Stimulated activated CD4-positive, alpha-beta T cell treated with anti-CD3 and anti-CD28 coated beads, Interleukin-1b, Interleukin-23, amount 100 ng/mL, for 4 hours (primary cell): ENCODE data around the gene DDX39B.
A peak's percentile ranks its signal among the peaks of the same experiment; 100 is the strongest.
"Not testable (repeated sequence)": the region's sequence is repeated elsewhere in the genome, so short reads cannot be mapped to it uniquely, and the experiment has no call there.

Experiments
- DNase-seq, 2 donors: peaks; one replicate each; pipeline ENCODE4 v3.0.0-alpha.2; 2020; ENCODE audit warnings: low read depth in 2 of 2

The DDX39B gene

DNA sequence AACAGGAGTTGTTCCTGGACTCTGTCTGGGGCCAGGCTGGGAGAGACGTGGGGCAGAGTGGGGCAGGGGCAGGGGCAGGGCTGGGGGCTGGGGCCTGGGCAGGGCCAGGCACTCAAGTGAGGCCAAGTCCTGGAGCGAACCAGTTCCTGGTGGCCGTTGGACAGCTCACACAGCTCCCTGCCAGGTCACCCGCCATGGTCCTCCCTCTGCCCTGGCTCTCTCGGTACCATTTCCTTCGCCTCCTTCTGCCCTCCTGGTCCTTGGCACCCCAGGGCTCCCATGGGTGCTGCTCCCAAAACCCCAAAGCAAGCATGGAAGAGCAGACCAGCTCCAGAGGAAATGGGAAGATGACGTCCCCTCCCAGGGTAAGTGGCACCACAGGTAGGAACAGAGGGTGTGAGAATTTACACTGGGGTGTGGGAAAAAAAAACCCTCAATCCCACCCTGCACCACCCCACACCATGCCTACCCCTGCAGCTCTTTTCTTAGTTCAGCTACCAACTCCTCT, 12.9 kb downstream of the DDX39B start, which contains the start of gene MCCD1:
MCCD1 (plus strand) TSS at position 142 of the 508 bp plus-strand sequence; CDS start at position 195, 53 bp downstream.
- DNase-seq: no peak

DNA sequence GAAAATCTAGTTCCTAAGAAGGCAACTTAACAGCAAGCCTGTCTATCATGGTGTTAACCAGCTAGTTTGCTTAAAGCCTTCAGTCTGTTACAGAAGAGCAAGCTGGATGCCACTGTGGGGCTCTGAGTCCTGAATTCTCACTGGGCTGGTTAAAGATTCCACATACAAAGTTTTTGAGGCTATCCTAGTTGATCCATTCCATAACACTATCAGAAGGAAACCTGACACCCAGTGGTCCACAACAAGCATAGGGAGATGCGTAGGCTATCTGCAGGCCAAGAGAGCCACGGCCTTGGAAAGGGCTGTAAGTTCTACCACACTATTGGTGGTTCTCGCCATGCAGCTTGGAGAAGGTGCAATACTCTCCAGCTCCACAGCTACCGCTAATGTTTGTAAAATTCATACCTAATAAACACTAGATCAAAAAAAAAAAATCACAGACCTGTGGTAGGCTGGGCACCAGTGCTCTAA, 13.5 kb downstream of the DDX39B start:
- no peak for DNase-seq

DNA sequence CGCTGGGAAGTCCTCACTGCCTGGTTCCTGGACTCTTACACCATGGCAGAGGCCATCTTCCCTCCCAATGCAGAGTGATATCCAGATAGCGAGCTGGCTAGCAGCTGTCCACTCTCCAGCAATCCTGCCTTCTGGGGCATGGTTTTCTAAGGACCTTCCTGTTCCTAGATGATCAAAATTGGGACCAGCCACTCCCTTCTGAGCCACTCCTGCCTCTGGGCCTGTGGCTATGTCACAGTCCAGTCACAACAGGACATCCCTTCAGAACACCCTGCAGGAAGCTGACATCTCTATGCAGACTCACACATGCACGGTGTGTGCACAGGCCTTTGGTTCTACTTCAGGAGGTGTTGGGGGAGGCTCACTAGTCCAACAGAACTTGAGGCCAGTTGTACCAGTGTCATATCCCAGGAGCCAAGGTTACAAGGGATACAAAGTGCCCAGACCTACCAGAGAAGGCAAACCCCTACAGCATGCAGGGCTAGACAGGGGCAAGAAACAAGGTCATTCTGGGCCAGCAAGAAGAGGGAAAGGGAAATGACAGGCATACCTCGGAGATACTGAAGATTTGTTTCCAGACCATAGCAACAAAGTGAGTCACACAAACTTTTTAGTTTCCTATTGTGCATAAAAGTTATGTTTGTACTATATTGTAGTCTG, 15.7 kb downstream of the DDX39B start:
- no peak for DNase-seq

DNA sequence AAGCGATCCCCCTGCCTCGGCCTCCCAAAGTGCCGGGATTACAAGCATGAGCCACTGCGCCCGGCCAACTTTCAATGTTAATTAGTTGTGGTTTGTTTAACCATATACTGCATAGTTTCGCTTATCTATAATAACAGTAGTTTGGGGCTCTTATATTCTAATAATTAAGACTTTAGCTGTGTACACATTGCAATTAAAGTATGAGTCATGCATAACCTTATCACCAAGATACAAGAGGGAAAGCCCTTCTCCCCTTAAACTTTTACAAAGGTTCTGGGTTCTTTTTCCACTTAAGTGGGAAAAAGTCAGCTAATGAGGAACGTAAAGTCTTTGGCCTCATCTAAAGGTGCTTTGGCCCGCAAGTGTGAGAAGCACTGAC, 16.3 kb downstream of the DDX39B start:
- DNase-seq: no peak

GRCh38 chr6:31521835-31522234, 20.0 kb downstream of the DDX39B start:
- DNase-seq: no peak

GRCh38 chr6:31513456-31514165, 28.2 kb downstream of the DDX39B start:
- DNase-seq: no peak

- no peak for DNase-seq
These were observed 31.8 kb downstream of the DDX39B start for GRCh38 chr6:31510007-31510406.

DNA sequence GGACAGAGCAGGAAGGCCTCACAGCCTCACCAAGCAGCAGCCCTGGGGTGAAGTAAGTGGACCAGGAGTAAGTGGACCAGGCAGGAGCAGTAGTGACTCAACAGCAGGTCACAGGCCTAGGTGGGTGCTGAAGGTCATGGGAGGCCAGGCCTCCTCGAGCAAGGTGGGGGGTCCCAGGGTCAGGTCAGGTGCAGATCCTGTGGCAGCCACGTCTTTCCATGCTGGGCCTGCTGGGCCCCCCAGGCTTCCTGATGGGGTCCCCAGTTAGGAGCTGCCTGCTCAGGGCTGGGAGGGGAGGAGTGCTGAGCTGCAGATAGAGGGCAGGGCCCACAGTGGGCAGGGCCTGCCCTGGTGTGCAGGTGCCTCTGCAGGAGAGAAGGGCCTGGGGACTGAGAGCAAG, 32.8 kb downstream of the DDX39B start:
- DNase-seq: not testable (repeated sequence)

- no peak for DNase-seq
These were observed 39.2 kb downstream of the DDX39B start for GRCh38 chr6:31502586-31502985.

DNA sequence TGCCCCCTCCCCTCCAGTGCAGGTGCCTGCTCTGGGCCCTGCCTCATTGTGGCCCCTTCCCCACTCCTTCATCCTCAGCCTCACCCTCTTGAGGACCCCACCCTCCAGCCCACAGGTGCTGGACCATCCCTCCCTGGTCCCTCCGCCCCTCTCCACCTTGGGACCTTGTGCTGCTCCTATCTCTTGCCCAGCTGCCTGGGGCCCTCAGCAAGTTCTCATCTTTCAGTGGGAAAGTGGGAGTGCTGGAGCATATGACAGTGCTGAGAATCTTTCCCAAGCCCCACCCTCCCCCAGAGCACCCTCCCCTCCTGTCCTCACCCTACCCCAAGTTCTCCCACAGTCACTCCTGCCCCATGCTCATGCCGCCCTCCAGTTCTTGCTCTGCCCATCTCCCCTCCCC, 42.2 kb downstream of the DDX39B start:
- DNase-seq: not testable (repeated sequence)

DNA sequence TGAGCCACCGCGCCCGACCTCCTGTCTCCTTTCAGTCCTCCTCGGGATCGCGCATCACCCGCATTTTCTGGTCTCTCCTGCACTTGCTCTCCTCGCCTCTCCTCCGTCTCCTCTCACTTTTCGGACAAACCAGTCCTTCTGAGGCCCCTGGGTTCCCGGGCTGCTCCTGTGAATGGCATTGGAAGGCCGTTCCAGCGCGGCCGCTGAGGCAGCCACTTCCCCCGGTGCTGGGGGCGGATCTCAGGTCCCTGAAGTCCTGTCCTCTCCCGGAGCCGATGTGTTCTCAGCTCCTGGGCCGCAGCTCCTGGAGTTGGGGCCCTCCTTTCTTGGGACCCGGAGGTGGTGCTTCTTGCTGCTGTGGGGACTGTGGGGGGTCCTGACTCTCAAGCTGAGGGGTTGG, 43.1 kb downstream of the DDX39B start:
- DNase-seq: no peak

DNA sequence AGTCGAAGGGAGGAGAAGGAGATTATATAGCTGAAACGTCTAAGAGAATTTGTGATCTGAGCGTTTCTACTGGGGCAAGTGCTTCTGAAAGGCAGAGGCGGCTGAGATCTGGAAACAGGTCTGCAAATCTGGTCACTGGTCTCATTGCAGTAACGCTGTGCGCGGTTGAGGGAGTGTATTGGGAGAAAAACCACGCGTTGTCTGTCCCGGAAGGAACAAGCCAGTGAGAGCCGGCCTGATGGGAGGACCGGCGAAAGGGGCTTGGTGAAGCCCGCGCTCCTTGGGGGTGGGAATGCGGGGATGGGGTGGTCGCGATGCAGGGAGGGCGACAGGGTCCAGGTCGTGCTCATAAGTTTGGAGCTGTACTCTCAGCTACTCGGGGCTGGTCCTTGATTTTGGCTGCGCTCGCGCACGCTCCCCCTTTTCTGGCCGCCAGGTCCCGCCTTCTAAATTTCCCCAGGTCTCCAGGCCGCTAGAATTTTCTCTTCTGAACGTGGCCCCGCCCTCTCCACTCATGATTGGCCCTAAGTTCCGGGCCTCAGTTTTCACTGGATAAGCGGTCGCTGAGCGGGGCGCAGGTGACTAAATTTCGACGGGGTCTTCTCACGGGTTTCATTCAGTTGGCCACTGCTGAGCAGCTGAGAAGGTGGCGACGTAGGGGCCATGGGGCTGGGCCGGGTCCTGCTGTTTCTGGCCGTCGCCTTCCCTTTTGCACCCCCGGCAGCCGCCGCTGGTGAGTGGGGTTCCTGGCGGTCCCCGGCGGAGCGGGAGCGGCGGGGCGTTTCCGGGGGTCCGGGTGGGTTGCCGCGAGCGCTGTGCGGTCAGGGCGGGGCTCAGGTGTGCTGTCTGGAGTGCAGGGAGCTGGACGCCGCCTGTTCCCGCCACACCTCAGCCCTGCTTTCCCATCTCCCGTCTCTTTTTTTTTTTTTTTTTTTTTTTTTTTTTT, 44.0 kb downstream of the DDX39B start, which contains the start of gene MICB:
MICB (plus strand) TSS at position 615 of the 946 bp plus-strand sequence; CDS start at position 664, 49 bp downstream.
- DNase-seq: peak; percentile 78 to 81

DNA sequence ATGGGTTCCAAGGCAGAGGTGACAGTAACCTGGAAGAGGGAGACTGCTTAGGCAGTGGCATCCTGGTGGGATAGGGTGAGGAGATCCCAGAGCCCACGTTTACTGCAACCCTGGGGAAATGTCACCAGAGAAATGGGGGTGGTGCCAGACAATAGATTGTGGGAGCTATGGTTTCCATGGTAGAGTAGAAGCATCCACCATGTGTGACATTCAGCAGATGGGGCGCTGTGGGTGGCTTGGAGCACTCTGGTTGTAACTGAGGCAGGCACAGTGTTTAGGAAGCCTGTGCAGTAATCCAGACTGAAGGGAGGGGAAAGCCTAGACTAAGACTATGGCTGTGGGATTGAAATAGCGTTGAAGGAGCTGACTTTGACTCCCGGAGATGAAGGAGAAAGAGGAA, 45.0 kb downstream of the DDX39B start:
- DNase-seq: not testable (repeated sequence)

DNA sequence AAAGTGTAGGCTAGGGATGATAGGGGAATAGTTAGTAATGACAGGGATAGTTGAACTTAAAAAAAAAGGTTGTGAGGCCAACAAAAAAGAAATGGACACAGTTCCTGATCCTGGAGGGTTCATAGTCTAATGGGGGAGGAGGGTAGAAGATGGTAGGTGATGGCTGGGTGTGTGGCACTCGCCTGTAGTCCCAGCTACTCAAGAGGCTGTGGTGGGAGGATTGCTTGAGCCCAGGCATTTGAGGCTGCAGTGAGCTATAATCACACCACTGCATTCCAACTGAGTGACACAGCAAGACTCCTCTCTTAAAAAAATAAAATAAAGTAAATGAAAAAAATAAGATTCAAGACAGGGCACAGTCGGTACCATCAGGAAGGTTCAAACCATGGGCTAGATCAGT, 46.2 kb downstream of the DDX39B start:
- no peak for DNase-seq

DNA sequence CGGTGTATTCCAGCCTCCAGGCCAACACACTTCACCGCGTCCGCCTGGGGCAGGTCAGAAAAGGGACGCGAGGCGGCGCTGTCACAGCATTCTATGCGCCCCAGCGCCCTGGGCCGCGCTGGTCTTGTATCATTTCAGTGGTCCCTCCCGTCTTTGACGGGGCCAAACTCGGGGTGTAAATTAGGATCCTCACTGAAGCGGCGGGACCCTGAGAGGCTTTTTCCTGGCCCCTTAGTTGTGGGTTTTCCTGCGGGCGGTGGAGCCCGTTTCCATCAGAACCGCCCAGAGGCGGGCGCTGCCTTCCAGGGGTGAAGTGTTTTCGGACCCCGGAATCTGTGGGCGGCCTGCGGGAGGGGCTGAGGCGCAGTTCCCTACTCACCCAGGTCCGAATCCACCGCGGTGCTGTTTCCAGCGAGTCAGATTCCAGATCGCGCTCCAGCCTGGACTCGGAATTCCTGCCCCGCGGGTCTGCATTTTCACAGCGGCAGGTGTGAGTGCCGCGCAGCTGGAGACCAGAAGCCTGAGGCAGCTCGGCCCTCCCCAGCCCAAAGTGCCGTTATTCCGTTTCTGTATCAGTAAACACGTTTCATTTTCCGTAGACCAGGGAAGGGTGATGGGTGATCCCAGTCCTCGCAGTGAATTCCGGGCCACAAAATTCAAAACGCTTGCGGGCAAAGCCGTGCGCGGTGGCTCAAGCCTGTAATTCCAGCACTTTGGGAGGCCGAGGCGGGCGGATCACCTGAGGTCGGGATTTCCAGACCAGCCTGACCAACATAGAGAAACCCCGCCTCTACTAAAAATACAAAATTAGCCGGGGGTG, 47.7 kb downstream of the DDX39B start:
- peak; percentile 61 to 75 for DNase-seq

GRCh38 chr6:31493550-31493874, 48.3 kb downstream of the DDX39B start:
- not testable (repeated sequence) for DNase-seq

DNA sequence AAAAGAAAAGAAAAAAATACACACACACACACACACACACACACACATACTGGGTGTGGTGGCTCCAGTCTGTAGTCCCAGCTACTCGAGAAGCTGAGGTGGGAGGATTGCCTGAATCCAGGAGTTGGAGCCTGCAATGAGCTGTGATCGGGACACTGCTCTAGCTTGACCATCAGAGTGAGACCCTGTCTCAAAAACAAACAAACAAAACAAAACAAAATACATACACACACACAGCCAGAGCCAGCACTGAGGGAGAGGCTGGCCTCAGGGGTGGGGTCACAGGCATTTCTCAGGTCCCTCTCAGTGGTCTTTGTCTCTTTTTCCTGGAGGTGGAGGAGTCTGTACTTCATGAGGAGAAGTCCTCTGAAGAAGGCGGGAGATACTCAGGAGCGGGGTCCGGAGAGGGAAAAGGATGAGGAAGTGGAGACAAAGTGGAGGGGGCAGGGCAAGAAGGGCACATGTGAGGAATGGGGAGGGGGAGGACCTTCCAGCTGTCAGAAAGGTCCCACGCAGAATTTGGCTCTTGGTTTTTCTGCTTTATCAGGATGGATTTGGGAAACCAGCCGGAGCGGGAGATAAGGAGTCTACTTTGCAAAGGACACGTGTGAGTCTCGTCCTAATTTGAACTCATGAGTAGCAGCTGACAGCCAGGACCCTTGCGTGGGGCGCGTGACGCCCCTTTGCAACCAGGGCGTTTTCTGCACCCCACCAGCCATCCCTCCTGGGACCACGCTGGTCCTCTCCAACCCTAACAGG, 51.5 kb downstream of the DDX39B start:
- no peak for DNase-seq

- DNase-seq: no peak
These were observed 52.7 kb downstream of the DDX39B start for GRCh38 chr6:31489086-31489485.

DNA sequence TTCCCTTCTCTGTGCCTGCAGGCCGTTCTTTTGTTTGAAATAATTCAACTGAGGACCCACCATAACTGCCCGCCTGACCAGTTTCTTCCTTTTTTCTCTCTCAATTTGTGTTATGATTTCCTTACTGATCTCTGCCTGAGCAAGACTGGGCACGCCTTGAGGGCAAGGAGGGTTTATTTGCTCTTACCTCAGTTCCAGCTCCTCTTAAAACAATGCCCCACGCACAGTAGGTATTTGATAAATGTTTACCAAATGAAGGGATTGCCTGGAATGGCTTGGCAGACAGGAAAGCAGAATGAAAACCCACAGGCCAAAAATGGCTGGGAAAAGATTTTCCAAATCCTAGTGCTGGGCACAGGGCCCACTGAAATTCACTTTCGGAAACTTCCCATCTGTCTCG, 54.1 kb downstream of the DDX39B start:
- not testable (repeated sequence) for DNase-seq
